ENCODE data around the gene H2BK1.

- TF ChIP-seq CTCF (IDR thresholded peaks at IDR 0.05; ENCODE audit: low read length) (no peak), EZH2 (IDR thresholded peaks at IDR 0.05; ENCODE audit: borderline replicate concordance, low read length) (no peak)
Observed at GRCh38 chr7:151249732-151250072, 39.4 kb upstream of the H2BK1 start.
